ENCODE measurements around the gene ZDHHC5. TPM values are rescaled to one million over a fixed set of nuclear protein-coding genes. Genes with fewer than 3 reads are reported as not detected.

The ZDHHC5 gene
- total and polyA plus RNA-seq, 2 donors (not counting 1 experiment from before 2014, with no cell fraction given), result 31.5 to 53.8 TPM

DNA sequence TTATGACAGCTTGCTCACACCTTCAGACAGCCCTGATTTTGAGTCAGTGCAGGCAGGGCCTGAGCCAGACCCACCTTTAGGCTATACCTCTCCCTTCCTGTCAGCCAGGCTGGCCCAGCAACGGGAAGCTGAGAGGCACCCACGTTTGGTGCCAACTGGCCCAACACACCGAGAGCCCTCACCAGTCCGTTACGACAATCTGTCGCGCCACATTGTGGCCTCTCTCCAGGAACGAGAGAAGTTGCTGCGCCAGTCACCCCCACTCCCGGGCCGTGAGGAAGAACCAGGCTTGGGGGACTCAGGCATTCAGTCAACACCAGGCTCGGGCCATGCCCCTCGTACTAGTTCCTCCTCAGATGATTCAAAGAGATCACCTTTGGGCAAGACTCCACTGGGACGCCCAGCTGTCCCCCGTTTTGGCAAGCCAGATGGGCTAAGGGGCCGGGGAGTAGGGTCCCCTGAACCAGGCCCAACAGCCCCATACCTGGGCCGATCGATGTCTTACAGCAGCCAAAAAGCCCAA is 31.0 kb downstream of the ZDHHC5 start:
- TF ChIP-seq EZH2 (IDR thresholded peaks at IDR 0.05; ENCODE audit: borderline replicate concordance, insufficient read depth, low read depth, low read length, poor library complexity, severe bottlenecking), result no peak
- TF ChIP-seq, protein P1, sequence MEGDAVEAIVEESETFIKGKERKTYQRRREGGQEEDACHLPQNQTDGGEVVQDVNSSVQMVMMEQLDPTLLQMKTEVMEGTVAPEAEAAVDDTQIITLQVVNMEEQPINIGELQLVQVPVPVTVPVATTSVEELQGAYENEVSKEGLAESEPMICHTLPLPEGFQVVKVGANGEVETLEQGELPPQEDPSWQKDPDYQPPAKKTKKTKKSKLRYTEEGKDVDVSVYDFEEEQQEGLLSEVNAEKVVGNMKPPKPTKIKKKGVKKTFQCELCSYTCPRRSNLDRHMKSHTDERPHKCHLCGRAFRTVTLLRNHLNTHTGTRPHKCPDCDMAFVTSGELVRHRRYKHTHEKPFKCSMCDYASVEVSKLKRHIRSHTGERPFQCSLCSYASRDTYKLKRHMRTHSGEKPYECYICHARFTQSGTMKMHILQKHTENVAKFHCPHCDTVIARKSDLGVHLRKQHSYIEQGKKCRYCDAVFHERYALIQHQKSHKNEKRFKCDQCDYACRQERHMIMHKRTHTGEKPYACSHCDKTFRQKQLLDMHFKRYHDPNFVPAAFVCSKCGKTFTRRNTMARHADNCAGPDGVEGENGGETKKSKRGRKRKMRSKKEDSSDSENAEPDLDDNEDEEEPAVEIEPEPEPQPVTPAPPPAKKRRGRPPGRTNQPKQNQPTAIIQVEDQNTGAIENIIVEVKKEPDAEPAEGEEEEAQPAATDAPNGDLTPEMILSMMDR (IDR thresholded peaks at IDR 0.05), result no peak
- H3K9ac ChIP-seq (ENCODE audit: low read length), result no peak overlapping the region
- Mint-ChIP-seq H3K27me3 (no peaks in the 10 kb centered on the region), H3K4me3 (no peak overlapping the region), H3K27ac (no peak overlapping the region), H3K9me3 (ENCODE audit: insufficient read depth) (no peaks in the 10 kb centered on the region), H3K4me1 (no peaks in the 10 kb centered on the region)
- 94% methylated on average over 18 of the region's 18 CpGs for WGBS (ENCODE audit: insufficient coverage)
- no peaks in the 10 kb centered on the region for H3K79me2 ChIP-seq (ENCODE audit: control insufficient read depth, insufficient read depth, low read length)
- H3K27me3 ChIP-seq (replicated peaks in 1 of 4; ENCODE audit: control extremely low read depth in 1 of 4, control insufficient read depth in 3 of 4, insufficient read depth in 4 of 4, low read length in 3 of 4), result no peaks in the 10 kb centered on the region
- no peak overlapping the region for H3K27ac ChIP-seq (ENCODE audit: low read length in 2 of 2)
- intact Hi-C loops (cut with micrococcal nuclease), result no loop called here
- peaks cover 6% of the 10 kb centered on the region for H4K20me1 ChIP-seq (ENCODE audit: control insufficient read depth, insufficient read depth, low read length, poor library complexity, severe bottlenecking)
- POLR2A ChIA-PET, result no interaction called here
- peaks cover 14 to 66% of the 10 kb centered on the region in 2 experiments for H3K36me3 ChIP-seq (replicated peaks in 1 of 2; ENCODE audit: control extremely low read depth in 1 of 2, control insufficient read depth in 1 of 2, extremely low read depth in 1 of 2, insufficient read depth in 2 of 2, low read length in 1 of 2)
- CTCF ChIA-PET, result interaction anchor here (0.9 to 1.9 kb wide), 2 partner anchors 101 to 102 kb away, joined by 4 to 7 read pairs; no protein-coding TSS in a partner anchor
- no peaks in the 10 kb centered on the region for H3K4me1 ChIP-seq (ENCODE audit: control insufficient read depth in 2 of 2, insufficient read depth in 2 of 2, low read length in 2 of 2)
- H3K9me3 ChIP-seq (ENCODE audit: control extremely low read depth in 1 of 3, control insufficient read depth in 2 of 3, insufficient read depth in 1 of 3, low read length in 2 of 3), result no peaks in the 10 kb centered on the region
- DNase-seq (no peak), ATAC-seq (ENCODE audit: low read depth) (no peak)
- no peak overlapping the region for H3K4me2 ChIP-seq (replicated peaks; ENCODE audit: low read depth, low read length, poor library complexity, severe bottlenecking)
- no peak overlapping the region for H3K4me3 ChIP-seq (ENCODE audit: control extremely low read depth in 1 of 5, extremely low read depth in 1 of 5, insufficient read depth in 1 of 5, low read depth in 2 of 5, low read length in 4 of 5)
- no peak overlapping the region for H2AFZ ChIP-seq (ENCODE audit: insufficient read depth, low read depth, low read length, poor library complexity, severe bottlenecking)

DNA sequence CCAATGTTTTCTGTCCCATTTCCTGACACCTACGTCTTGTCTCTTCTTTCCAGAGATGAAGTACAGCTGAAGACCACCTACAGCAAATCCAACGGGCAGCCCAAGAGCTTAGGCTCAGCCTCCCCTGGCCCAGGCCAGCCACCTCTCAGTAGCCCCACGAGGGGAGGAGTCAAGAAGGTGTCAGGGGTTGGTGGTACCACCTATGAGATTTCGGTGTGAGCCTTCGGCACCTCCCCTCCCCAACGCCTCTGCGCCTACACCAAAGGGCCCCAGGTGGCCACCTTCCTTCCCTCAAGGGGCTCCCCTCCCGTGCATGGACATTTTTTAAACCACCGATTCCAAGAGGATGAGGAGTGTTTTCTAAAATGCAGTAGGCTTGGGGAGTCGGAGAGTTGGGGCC is 31.9 kb downstream of the ZDHHC5 start:
- peaks cover 11 to 65% of the 10 kb centered on the region in 2 experiments for H3K36me3 ChIP-seq (replicated peaks in 1 of 2; ENCODE audit: control extremely low read depth in 1 of 2, control insufficient read depth in 1 of 2, extremely low read depth in 1 of 2, insufficient read depth in 2 of 2, low read length in 1 of 2)
- Mint-ChIP-seq H3K27ac (no peak overlapping the region), H3K4me3 (no peak overlapping the region), H3K27me3 (no peaks in the 10 kb centered on the region), H3K4me1 (no peaks in the 10 kb centered on the region), H3K9me3 (ENCODE audit: insufficient read depth) (no peaks in the 10 kb centered on the region)
- no peaks in the 10 kb centered on the region for H3K9me3 ChIP-seq (ENCODE audit: control extremely low read depth in 1 of 3, control insufficient read depth in 2 of 3, insufficient read depth in 1 of 3, low read length in 2 of 3)
- H4K20me1 ChIP-seq (ENCODE audit: control insufficient read depth, insufficient read depth, low read length, poor library complexity, severe bottlenecking), result peaks cover 6% of the 10 kb centered on the region
- H2AFZ ChIP-seq (ENCODE audit: insufficient read depth, low read depth, low read length, poor library complexity, severe bottlenecking), result no peak overlapping the region
- ChIA-PET CTCF (interaction anchor here (0.6 to 0.9 kb wide), 2 partner anchors 34 to 100 kb away, joined by 4 to 6 read pairs; no protein-coding TSS in a partner anchor), POLR2A (no interaction called here)
- H3K27ac ChIP-seq (ENCODE audit: low read length in 2 of 2), result no peak overlapping the region
- ATAC-seq (ENCODE audit: low read depth) (no peak), DNase-seq (no peak)
- 100% methylated on average over 1 of the region's 10 CpGs for WGBS (ENCODE audit: insufficient coverage)
- intact Hi-C loops (cut with micrococcal nuclease), result no loop called here
- H3K4me3 ChIP-seq (ENCODE audit: control extremely low read depth in 1 of 5, extremely low read depth in 1 of 5, insufficient read depth in 1 of 5, low read depth in 2 of 5, low read length in 4 of 5), result no peak overlapping the region
- no peaks in the 10 kb centered on the region for H3K27me3 ChIP-seq (replicated peaks in 1 of 4; ENCODE audit: control extremely low read depth in 1 of 4, control insufficient read depth in 3 of 4, insufficient read depth in 4 of 4, low read length in 3 of 4)
- no peak overlapping the region for H3K9ac ChIP-seq (ENCODE audit: low read length)
- H3K4me2 ChIP-seq (replicated peaks; ENCODE audit: low read depth, low read length, poor library complexity, severe bottlenecking), result no peak overlapping the region
- no peak for TF ChIP-seq EZH2 (IDR thresholded peaks at IDR 0.05; ENCODE audit: borderline replicate concordance, insufficient read depth, low read depth, low read length, poor library complexity, severe bottlenecking)
- TF ChIP-seq, protein P1 (IDR thresholded peaks at IDR 0.05), result no peak
- no peaks in the 10 kb centered on the region for H3K79me2 ChIP-seq (ENCODE audit: control insufficient read depth, insufficient read depth, low read length)
- H3K4me1 ChIP-seq (ENCODE audit: control insufficient read depth in 2 of 2, insufficient read depth in 2 of 2, low read length in 2 of 2), result no peaks in the 10 kb centered on the region
